Activated effector memory CD4-positive, alpha-beta T cell treated with anti-CD3 and anti-CD28 coated beads, Interleukin-2, amount 50 U/mL, for 16 hours (primary cell): Measurements from ENCODE around the gene MEGF11.

Experiments
- DNase-seq: peaks from one replicate; pipeline ENCODE4 v3.0.0-alpha.2; 2020

Gene MEGF11

GRCh38 chr15:65926899-65927298 lies 326.7 kb downstream of the MEGF11 start:
- DNase-seq, result no peak

DNA sequence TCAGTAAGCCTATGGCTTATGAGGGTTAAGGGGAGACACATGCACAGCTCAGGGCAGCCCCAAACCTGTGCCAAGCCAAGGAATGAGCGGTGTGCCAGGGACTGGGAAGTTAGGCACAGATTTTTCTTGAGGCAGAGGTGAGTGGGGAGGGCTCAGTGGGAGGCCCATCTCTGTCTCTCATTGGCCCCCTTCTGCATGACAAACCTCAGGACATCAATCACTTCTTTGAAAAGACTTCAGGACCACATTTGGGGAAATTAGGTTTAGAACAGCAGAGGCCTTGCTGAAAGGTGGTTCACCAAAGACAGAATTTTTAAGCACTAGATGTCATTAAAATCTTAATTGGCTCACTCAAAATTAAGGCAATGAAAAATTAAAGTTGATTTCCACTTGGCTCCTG lies 327.1 kb downstream of the MEGF11 start:
- no peak for DNase-seq

DNA sequence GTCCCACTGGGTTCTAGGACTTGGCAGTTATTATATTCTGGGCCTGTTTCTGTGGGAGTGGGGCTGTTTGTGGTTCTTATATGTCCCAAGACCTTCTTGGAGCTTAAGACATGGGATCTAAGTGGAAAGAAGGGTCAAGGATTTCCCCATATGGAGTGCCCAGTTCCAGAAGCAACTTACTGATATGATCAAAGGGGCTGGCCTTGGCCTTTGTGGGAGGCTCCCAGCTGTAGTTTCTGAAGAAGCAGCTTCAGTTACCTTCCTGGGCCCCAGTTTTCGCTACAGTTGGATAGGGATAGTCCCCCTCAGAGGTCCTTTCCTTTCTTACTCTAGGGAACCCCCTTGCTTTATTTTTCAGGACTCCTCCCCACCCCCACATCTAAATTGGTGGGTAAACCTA lies 328.2 kb downstream of the MEGF11 start:
- DNase-seq, result no peak

- DNase-seq, result no peak
Measured at GRCh38 chr15:65924004-65924403, 329.5 kb downstream of the MEGF11 start.

- no peak for DNase-seq
Measured at GRCh38 chr15:65923264-65923663, 330.3 kb downstream of the MEGF11 start.

GRCh38 chr15:65922621-65923020 lies 330.9 kb downstream of the MEGF11 start:
- no peak for DNase-seq

- DNase-seq, result no peak
Measured at GRCh38 chr15:65921780-65922179, 331.8 kb downstream of the MEGF11 start.

DNA sequence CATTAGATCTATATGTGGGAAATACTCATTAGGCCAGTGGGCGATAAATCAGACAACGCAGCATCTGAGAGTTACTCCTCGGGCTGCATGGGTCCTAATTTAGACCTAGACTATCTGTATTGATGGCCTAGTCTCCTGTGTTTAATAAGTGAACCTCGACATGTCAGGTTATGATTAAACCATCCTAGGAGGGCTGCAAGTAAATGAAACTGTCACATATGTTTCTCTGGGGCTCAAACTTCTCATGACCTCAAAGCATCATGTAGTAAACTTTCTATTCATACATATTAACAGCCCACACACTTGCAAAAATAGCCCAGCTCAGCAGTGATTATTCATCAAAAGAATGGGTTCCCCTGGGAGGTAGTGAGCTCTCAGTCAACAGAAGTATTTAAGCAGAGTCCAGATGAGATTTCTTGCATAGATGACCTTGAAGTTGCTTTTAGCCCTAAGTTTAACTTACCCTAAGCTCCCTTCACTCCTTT lies 332.7 kb downstream of the MEGF11 start:
- DNase-seq, result no peak

DNA sequence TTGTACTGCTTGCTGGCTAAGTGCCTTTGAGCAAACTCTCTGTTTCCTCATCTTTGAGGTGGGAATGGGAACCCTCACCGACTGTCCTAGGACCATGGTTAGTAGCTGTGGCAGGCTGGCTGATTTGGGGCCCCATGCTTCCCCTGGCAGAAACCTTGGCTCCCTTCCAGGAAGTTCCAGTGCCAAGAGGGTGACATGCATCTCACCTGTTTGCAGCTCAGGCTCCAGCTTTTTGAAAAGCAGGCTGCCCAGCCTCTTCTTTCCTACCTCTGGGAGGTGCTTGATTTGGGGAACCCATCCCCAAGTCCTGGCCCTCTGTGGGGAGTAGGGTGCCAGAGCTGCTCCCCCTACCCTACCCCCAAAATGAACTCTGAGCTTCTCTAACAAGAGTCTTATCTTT lies 333.4 kb downstream of the MEGF11 start:
- no peak for DNase-seq

DNA sequence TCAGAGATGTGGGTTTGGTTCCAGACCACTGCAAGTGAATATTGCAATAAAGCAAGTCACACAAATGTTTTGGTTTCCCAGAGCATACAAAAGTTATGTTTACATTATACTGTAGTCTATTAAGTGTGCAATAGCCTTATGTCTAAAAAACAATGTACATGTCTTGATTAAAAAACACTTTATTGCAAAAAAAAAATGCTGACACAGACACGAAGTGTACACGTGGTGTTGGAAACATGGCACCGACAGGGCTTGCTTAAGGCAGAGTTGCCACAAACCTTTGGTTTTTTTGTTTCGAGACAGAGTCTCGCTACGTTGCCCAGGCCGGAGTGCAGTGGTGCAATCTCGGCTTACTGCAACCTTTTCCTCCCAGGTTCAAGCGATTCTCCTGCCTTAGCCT lies 334.2 kb downstream of the MEGF11 start:
- DNase-seq, result no peak

DNA sequence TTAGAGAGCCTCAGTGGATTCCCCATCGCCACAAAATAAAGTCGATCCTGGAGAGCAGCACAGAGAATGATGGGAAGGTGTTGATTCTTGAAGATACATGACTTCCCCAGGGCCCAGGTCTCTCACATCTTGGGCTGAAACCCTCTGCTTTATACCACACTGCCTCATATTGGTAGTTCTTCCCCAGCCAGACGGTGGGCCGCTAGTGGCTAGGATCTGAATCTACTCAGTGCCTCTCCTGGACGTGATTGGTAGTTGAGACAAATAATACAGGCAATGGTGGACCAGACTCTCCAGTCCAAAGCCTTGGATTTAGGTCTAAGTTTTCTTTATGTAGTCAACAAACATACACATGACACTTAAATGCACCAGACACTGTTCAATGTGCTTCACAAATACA lies 334.6 kb downstream of the MEGF11 start:
- DNase-seq, result no peak

DNA sequence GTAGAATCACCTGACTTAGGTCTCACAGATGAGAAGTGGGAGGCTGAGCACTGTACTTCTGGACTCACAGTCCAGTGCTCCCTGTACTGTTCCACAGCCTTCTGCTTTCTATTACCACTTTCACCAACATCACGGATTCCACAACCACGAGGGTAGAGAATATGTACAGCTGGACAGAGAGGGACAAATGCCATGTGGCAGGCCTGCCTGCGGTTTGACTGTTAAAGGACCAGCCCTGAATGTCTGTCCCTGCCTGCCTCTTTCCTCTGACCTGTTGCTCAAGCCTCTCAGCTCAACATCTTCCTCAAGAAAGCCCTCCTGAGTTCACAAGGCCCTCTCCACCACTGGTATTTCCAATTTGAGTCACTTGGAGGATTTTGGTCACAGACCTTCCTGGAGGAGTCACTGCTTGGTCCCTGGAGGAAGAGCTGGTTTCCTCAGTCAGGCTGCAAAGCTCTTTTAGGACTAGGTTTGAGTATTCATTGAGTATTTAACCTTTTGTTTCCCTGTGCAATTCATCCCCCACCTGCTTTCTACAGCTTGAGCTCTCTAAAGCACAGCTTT lies 335.1 kb downstream of the MEGF11 start:
- DNase-seq, result peak; percentile 54

DNA sequence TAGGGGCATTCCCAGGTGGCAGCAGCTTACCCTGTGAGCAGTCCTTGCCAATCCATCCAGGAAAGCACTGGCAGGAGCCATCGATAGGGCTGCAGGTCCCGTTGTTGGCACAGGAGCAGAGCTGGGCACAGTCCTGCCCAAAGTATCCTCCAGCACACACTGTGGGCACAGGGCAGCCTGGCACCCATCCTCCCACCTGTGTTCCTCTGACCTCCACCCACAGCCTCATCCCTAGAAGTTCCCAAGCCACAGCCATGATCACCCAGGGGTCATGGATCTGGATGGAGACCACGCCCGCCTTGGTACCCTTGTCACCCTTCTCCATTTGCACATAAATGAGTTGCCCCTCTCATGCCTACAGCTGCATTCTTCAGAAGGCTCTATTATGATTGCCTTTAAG lies 335.6 kb downstream of the MEGF11 start:
- peak; percentile 45 for DNase-seq

DNA sequence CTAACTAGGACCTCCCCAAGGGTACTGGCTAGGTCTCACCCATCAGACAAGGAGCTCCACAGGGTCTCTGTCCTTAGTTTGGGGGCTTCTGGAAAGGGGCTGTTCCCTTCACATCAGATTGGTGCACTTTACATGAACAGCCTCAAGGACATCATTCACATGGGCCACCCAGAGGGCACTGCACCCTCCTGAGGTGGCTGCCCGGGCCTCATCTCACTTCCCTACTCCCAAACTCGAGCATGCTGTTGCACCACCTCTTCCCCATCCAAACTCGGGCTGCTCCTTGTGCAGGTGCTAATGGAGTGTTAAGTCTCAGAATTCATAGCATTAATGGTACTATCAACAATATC lies 336.2 kb downstream of the MEGF11 start:
- DNase-seq, result no peak

DNA sequence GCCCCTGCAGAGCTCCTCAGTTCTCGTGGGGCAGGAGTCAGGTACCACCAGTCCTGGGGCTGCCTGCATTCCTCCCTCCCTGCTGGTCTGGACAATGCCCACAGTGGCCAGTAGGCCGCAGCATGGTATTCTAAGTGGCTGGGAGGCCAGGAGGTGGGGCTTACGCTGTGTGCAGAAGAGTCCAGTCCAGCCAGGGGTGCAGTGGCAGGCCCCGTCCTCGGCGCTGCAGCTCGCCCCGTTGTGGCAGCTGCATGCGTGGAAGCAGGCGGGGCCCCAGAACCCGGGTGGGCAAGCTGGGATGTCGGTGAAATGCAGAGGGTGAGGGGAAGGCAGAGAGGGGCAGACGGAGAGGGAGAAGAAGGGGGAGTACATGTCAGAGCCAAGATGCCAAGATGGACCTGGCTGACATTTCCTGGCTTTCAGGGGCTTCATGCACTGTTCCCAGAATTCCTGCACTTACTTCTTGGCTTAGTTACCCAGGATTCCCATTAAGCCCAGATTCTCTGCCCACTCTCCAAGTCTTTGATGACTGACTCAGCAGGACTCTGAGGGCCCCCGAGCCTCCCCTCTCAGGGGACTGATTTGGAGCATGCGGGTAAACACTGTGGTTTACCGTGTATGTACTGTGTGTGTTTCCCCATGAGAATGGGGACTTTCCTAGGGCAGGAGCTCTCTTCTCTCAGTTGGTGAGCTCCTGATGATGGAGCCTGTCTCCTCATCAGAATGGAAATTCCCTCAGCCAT lies 336.7 kb downstream of the MEGF11 start:
- DNase-seq, result peak; percentile 76

DNA sequence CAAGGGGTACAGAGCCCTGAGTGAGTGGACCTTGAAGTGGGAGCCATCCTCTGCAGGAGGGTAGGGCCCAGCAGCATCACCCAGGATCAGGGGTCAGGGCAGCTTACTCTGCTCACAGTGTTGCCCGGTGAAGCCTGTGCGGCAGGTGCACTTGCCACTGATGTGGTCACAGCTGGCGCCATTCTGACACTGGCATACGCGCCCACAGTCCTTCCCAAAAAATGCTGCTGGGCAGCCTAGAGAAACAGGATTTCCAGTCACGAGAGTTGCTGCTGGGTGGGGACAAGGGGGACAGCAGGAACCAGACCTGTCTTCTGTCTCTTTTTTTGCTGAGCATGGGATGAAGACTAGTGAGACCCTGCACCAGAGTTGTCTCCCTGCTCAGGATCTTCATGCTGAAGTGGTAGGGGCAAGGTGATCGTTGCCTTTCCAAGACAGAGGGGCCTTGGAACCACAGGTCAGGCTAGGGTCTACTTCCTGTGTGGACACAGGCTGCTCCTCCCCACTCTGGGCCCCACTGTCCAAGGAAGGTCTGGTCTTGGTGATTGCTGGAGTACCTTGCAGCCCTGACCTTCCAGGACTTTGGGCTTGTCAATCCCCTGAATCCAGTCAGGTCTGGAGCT lies 337.4 kb downstream of the MEGF11 start:
- peak; percentile 58 for DNase-seq

GRCh38 chr15:65914981-65915925 lies 338.3 kb downstream of the MEGF11 start:
- peak; percentile 39 for DNase-seq

GRCh38 chr15:65914386-65914785 lies 339.2 kb downstream of the MEGF11 start:
- DNase-seq, result peak; percentile 44

DNA sequence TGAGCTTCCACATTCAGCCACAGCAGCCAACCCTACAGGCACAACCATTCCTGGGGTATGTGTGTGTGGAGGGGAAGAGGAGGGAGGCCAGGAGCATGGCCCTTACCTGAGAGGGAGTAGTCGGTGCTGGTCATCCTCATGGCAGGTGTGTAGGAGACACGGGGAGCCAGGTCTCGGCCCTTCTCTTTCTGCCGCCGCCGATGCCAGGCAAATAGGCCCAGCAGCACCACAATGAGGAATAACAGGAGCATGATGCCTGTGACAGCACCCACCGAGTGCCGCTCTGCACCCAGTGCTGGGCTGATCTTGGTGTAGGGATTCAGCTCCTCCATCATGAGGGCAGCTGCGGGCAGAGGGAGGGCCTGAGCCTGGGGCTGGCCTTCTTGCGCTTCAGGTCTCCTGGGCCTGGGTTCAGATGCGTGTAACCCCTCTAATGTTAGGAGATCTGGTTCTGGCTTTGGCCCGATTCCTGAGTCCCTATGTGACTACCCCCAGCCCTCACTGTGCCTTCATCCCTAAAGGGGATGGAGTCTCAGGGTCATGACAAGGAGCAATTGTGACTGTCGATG lies 339.8 kb downstream of the MEGF11 start:
- peak; percentile 49 for DNase-seq

DNA sequence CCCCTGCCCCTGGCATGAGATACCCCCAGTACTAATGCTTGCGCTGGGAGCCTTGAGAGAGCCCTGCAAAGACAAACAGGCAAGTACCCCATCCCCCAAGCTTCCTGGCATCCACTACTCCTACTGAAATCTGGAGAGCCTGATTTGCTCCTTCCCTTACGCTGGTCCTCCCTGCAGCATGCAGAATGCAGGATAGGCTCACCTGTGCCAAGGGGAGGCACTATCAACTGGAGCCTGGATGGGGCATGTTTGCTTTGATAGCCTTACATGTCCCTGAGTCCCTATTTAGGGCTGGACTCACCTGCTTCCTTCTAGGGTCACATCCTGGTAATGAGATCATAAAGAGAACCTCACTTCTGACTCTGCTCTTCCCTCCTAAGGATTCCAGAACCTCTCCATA lies 341.3 kb downstream of the MEGF11 start:
- peak; percentile 17 for DNase-seq

GRCh38 chr15:65910341-65910740 lies 343.2 kb downstream of the MEGF11 start:
- DNase-seq, result peak; percentile 57

- peak; percentile 38 for DNase-seq
Measured at GRCh38 chr15:65909831-65910230, 343.7 kb downstream of the MEGF11 start.

DNA sequence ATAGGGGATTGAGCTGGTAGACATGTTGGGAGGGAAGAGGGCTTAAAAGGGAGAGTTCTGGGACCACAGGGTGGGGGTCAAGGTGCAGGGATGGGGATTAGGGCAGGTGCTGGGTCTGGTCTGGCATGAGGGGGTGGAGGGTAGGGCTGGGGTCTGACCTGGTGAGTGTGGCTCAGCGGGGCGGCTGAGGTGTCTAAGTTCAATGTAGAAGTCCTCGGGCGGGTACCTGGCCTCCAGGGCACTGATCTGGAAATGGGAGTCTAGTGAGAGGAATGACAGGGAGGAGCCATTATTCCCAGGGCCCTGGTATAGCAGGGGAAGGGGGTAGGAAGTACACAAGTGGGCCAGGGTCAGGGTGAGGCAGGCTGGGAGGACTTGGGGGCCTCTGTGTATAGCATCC lies 344.7 kb downstream of the MEGF11 start:
- peak; percentile 53 for DNase-seq
